HPDE6-E6E7 (cell line): ENCODE measurements around the gene NTN4.
A peak's percentile ranks its signal among the peaks of the same experiment; 100 is the strongest.
"Not testable (repeated sequence)": the region's sequence is repeated elsewhere in the genome, so short reads cannot be mapped to it uniquely, and the experiment has no call there.

Source experiments
- DNase-seq: peaks from one replicate; pipeline ENCODE4 v3.0.0; 2011; ENCODE audit warnings: missing footprints; ENCODE audit errors: extremely low spot score

Gene NTN4

GRCh38 chr12:95658386-95658785, 132.2 kb downstream of the NTN4 start:
- no peak for DNase-seq

GRCh38 chr12:95654665-95655064, 135.9 kb downstream of the NTN4 start:
- not testable (repeated sequence) for DNase-seq

GRCh38 chr12:95653771-95654546, 136.6 kb downstream of the NTN4 start:
- peak; percentile 72 for DNase-seq

- no peak for DNase-seq
Observed at GRCh38 chr12:95651681-95652080, 138.9 kb downstream of the NTN4 start.

- DNase-seq: peak; percentile 87
Observed at GRCh38 chr12:95648990-95649791, 141.4 kb downstream of the NTN4 start.

GRCh38 chr12:95646781-95647190, 143.8 kb downstream of the NTN4 start:
- no peak for DNase-seq

- DNase-seq: no peak
Observed at GRCh38 chr12:95643256-95643655, 147.3 kb downstream of the NTN4 start.

- DNase-seq: no peak
Observed at GRCh38 chr12:95642583-95642982, 148.0 kb downstream of the NTN4 start.

- no peak for DNase-seq
Observed at GRCh38 chr12:95641299-95641952, 149.1 kb downstream of the NTN4 start.

- DNase-seq: no peak
Observed at GRCh38 chr12:95640516-95640915, 150.0 kb downstream of the NTN4 start.

- DNase-seq: no peak
Observed at GRCh38 chr12:95637471-95638155, 153.0 kb downstream of the NTN4 start.

- DNase-seq: no peak
Observed at GRCh38 chr12:95637010-95637409, 153.6 kb downstream of the NTN4 start.

GRCh38 chr12:95634622-95635621, 155.6 kb downstream of the NTN4 start:
- no peak for DNase-seq

- DNase-seq: no peak
Observed at GRCh38 chr12:95633732-95634465, 156.7 kb downstream of the NTN4 start.

GRCh38 chr12:95633049-95633731, 157.4 kb downstream of the NTN4 start:
- peak; percentile 90 for DNase-seq

- no peak for DNase-seq
Observed at GRCh38 chr12:95630496-95630895, 160.1 kb downstream of the NTN4 start.

GRCh38 chr12:95629392-95629791, 161.2 kb downstream of the NTN4 start:
- no peak for DNase-seq

GRCh38 chr12:95626854-95627253, 163.7 kb downstream of the NTN4 start:
- no peak for DNase-seq

GRCh38 chr12:95625012-95625411, 165.6 kb downstream of the NTN4 start:
- DNase-seq: no peak
